Measurements from ENCODE around the gene STARD4.

DNA sequence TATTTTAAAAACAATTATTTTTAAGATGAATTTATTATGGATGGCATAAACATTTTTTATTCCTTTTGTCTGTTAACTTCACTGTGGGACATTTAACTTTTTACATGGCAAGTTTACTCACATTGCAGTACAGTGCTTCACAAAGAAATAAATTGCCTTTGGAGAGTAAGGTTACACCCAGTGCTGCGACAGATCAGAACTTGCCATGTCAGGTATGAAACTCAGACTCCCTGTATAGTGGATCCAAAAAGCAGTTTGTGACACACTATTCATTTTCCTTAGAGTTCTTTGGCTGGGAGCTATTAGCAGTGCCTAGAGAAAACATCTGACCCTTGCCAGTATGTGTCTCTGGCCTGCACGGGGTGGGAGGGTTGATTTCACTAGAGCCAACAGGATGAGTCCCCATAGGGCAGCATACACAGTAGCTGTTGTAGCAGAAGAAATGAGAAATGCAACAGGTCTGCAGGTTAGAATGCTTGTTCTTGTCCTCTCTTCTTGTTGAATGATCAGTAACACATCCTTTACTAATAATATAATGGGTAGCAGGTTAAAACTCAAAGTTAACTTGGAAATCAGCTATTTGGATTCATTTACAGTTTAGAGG, 42.9 kb downstream of the STARD4 start:
- no peak for TF ChIP-seq CTCF (IDR thresholded peaks at IDR 0.05)
- no peak for TF ChIP-seq POLR2A (IDR thresholded peaks at IDR 0.05; ENCODE audit: low read depth)
- TF ChIP-seq EP300 (IDR thresholded peaks at IDR 0.05): no peak
